GM18502 (cell line): ENCODE data around the gene CRTC3.
"Not testable (repeated sequence)": the region's sequence is repeated elsewhere in the genome, so short reads cannot be mapped to it uniquely, and the experiment has no call there.

ENCODE experiments used
- ATAC-seq: cut with Tn5 transposase; IDR thresholded peaks from one replicate; pipeline ENCODE4 v1.9.1; 2021; ENCODE audit warnings: mild to moderate bottlenecking; ENCODE audit not compliant: unreplicated experiment, poor library complexity

The CRTC3 gene

GRCh38 chr15:90689326-90689961 lies 159.7 kb downstream of the CRTC3 start:
- ATAC-seq = not testable (repeated sequence)

GRCh38 chr15:90690585-90690984 lies 160.9 kb downstream of the CRTC3 start:
- no peak for ATAC-seq

GRCh38 chr15:90691369-90691768 lies 161.6 kb downstream of the CRTC3 start:
- no peak for ATAC-seq

GRCh38 chr15:90691982-90692773 lies 162.5 kb downstream of the CRTC3 start:
- ATAC-seq = peak; percentile 58
